Urinary bladder (tissue), 4 donors: Measurements from ENCODE around the gene ADRA2B. TPM values are rescaled to one million over a fixed set of nuclear protein-coding genes. Genes with fewer than 3 reads are reported as not detected.
A peak's percentile ranks its signal among the peaks of the same experiment; 100 is the strongest.
"Not testable (repeated sequence)": the region's sequence is repeated elsewhere in the genome, so short reads cannot be mapped to it uniquely, and the experiment has no call there.

ENCODE experiments used
- DNase-seq: peaks from one replicate; pipeline ENCODE4 v3.0.0-alpha.2; 2015; ENCODE audit errors: extremely low spot score
- H3K27ac ChIP-seq: one replicate; pipeline ENCODE4 v1.5.1; 2013; ENCODE audit warnings: low read depth, mild to moderate bottlenecking, moderate library complexity
- H3K36me3 ChIP-seq: one replicate; pipeline ENCODE4 v1.6.1; 2013; ENCODE audit warnings: mild to moderate bottlenecking, moderate library complexity; ENCODE audit not compliant: insufficient read depth
- H3K4me1 ChIP-seq: one replicate; pipeline ENCODE4 v1.6.1; 2013; ENCODE audit warnings: mild to moderate bottlenecking, moderate library complexity; ENCODE audit not compliant: insufficient read depth
- H3K4me3 ChIP-seq: one replicate; pipeline ENCODE4 v1.5.1; 2013; ENCODE audit warnings: low read depth, low read length
- WGBS: extraction: QIAGEN DNeasy Blood & Tissue Kit; methylation state at CpG from one replicate; pipeline ENCODE4 v1.1.7; 2013; 5-methylcytosine and 5-hydroxymethylcytosine counted together
- polyA plus RNA-seq: library from polyadenylated mRNA; stranded (reverse); fragments of 200-250 nt; gene quantifications from one replicate; pipeline ENCODE4 v1.2.3, GENCODE V29; 2013
- total RNA-seq: library from RNA; depleted of rRNA; stranded (reverse); fragments of >200 nt; gene quantifications from one replicate; pipeline ENCODE4 v1.2.3, GENCODE V29; 2014
- donor health status: healthy with polysubstance abuse.
- donor health status: healthy.

ADRA2B gene
- total and polyA plus RNA-seq, 2 donors = 1.2 to 1.6 TPM

DNA sequence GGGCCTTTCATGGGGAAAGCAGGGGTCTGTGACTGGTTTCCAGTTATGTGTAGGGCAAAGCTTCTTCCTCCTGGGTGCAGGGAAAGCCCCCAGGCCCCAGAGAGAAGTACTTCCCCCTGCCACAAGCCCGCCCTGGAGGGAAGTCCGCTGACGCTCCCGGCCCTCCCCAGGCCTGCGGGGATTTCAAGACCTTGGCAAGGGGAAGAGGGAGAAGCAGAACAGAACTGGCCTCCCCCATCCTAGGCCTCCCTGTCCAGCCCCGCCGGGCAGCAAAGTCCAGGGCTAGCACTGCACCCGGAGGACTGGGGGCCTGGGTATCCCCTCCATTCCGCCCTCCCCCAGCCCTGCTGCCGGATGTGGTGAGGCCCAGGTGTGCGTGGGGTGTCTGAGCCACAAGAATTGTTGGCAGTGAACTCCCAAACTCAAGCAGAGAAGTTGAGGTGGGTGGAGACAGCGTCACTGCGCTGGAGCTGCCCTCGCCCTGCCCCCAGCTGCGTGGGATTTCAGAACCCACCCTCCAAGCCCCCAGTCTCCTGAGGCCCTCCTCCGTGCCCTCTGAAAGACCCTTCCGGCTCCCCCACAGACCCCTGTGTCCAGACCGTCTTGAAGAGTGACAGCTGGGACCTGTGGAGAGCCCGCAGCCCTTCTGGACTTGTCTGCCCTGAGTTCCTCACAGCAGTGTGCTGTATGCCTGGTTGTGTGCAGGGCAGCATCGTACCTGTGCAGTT, 29.9 kb upstream of the ADRA2B start:
- Histone ChIP-seq H3K36me3 (no peaks in the 10 kb centered on the region), H3K27ac (peak overlapping the region; percentile 71), H3K4me1 (no peaks in the 10 kb centered on the region), H3K4me3 (no peak overlapping the region)
- 58% methylated on average over 20 of the region's 20 CpGs for WGBS
- DNase-seq = peak; percentile 55

DNA sequence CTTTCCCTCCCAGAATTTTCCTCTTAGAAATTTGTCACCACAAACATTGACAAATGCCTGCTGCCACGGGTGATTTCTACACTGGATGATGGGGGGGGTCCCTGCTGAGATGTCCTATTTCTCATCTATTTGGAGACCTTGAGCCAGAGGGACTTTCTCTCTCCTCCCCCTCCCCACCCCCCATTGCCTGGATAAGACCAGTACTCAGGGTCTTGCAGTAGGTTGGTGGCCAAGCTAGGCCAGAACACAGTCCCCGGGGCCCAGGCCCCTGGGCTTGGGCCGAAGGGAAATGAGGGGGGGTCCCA, 29.4 kb upstream of the ADRA2B start:
- Histone ChIP-seq H3K4me3 (peak overlapping the region; percentile 61), H3K36me3 (no peaks in the 10 kb centered on the region), H3K4me1 (no peaks in the 10 kb centered on the region), H3K27ac (peak overlapping the region; percentile 71)
- DNase-seq = no peak
- 52% methylated on average over 3 of the region's 3 CpGs for WGBS

DNA sequence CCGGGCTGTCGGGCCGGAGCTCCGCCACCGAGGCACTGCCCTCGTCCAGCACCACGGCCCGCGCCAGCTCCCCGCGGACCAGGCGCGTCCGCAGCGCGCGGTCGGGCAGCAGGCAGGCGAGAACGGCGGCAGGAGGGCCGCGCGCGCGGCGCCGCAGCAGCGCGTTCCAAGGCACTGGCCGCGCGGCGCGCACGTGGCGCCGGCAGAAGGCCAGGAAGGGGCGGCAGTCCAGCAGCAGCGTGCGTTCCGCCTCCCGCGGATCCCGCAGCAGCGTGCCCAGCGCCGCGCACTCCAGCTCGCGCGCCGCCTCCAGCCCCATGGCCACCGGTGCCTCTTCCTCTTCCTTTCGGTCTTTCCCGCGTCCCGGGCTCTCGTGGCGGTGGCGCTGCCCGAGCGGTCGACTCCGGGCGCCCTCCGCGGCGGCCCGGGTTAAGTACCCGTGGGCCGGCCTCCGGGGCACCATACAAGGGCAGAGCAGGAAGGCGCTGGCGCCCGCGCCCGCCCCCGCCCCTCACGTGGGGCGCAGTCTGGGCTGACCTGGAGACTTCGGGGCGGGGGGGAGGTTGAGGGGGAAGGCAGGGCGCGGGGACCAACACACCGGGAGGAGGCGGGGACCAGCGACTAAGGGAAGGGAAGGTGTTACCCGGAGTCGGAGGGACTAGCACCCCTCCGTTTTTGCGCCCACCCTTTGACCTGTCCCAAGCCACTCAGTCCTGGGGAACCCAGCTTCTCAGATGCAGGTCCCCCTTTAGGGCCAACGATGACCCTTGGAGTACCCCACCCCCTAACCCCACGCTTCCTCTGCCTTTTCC, 28.9 kb upstream of the ADRA2B start, which contains the start of gene DUSP2:
Gene DUSP2 (minus strand): TSS at position 405 of the 812 bp plus-strand sequence. CDS start 86 bp downstream, at position 319.
- no peak for DNase-seq
- 3% methylated on average over 94 of the region's 94 CpGs for whole genome bisulfite sequencing
- Histone ChIP-seq H3K4me1 (no peaks in the 10 kb centered on the region), H3K36me3 (no peaks in the 10 kb centered on the region), H3K27ac (peak within 1 kb of the TSS; percentile 71), H3K4me3 (peak within 1 kb of the TSS; percentile 61)

DNA sequence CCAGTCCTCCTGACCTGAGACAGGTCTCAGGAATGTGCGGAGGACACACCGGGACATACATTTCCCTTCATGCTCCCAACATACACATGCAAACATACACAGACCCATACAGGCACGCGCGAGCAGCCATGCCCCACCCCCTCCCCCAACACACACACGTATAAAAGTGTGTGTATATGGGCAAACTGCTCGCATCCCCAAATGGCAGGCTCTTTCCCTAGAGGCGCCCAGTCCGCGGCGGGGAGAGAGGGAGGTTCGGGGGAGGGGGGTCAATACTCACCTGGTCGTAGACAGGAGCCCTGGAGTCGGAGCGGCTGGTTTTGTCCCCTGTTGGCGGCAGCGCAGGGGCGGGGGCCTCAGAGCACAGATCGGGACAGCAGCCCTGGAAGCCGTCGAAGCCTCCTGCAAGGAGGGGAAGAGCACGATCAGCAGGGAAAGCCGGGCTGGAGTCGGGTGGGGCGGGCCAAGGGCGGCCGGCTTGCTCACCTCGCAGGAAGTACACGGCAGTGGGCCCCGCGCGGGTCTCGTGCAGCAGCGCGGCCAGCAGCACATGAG, 28.2 kb upstream of the ADRA2B start:
- Histone ChIP-seq H3K4me1 (no peaks in the 10 kb centered on the region), H3K4me3 (peak overlapping the region; percentile 61), H3K27ac (no peak overlapping the region), H3K36me3 (no peaks in the 10 kb centered on the region)
- 8% methylated on average over 35 of the region's 35 CpGs for WGBS
- DNase-seq = no peak

GRCh38 chr2:96143848-96144480, 27.6 kb upstream of the ADRA2B start:
- no peak overlapping the region for H3K27ac ChIP-seq
- no peak for DNase-seq
- no peaks in the 10 kb centered on the region for H3K4me1 ChIP-seq
- H3K4me3 ChIP-seq = peak overlapping the region; percentile 61
- 82% methylated on average over 23 of the region's 23 CpGs for WGBS
- H3K36me3 ChIP-seq = no peaks in the 10 kb centered on the region

- Histone ChIP-seq H3K27ac (no peak overlapping the region), H3K36me3 (no peaks in the 10 kb centered on the region), H3K4me3 (peak overlapping the region; percentile 61), H3K4me1 (no peaks in the 10 kb centered on the region)
- no peak for DNase-seq
- 83% methylated on average over 10 of the region's 10 CpGs for WGBS
Observed at GRCh38 chr2:96143231-96143847, 27.0 kb upstream of the ADRA2B start.

GRCh38 chr2:96142217-96143113, 26.1 kb upstream of the ADRA2B start:
- no peaks in the 10 kb centered on the region for H3K36me3 ChIP-seq
- 84% methylated on average over 26 of the region's 26 CpGs for WGBS
- no peak for DNase-seq

DNA sequence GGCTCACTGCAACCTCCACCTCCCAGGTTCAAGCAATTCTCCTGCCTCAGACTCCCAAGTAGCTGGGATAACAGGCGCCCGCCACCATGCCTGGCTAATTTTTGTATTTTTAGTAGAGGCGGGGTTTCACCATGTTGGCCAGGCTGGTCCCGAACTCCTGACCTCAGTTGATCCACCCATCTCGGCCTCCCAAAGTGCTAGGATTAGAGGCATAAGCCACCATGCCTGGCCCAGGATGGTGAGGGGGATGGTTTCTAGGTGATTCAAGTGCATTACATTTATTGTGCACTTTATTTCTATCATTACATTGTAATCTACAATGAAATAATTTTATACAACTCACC, 25.2 kb upstream of the ADRA2B start:
- not testable (repeated sequence) for H3K4me1 ChIP-seq, H3K36me3 ChIP-seq, H3K27ac ChIP-seq, DNase-seq, H3K4me3 ChIP-seq
- WGBS = 86% methylated on average over 5 of the region's 5 CpGs

More at GRCh38 chr2:96142217-96143113, 26.1 kb upstream of the ADRA2B start:
- Histone ChIP-seq H3K4me3 (no peak overlapping the region), H3K4me1 (no peaks in the 10 kb centered on the region), H3K27ac (no peak overlapping the region)

GRCh38 chr2:96140941-96141623, 24.7 kb upstream of the ADRA2B start:
- WGBS = 92% methylated on average over 13 of the region's 13 CpGs
- Histone ChIP-seq H3K4me3 (no peak overlapping the region), H3K27ac (no peak overlapping the region), H3K36me3 (no peaks in the 10 kb centered on the region), H3K4me1 (no peaks in the 10 kb centered on the region)
- DNase-seq = no peak

DNA sequence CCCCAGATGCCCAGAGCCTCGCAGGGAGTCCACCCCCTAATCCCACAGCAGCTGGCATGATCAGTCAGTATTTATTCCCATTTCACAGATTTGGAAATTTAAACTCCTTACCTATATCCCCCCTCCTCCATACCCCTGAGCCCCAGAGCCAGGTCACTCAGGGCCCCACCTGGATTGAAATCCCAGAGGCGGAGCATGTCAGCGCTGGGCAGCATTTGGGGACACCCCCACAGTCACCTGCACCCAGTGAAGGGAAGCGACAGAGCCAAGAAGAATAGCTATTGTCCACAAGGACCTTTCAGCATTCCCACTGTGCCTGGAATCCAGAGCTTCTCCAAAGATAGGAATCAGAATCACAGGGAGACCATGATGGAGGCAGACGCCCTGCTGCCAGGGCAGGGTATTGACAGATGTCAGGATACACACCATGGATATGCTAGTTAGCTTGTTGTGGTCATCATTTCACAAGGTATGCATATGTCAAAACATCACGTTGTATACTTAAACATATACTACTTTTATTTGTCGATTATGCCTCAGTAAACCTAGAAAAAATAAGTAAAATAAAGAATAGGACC, 22.9 kb upstream of the ADRA2B start:
- 85% methylated on average over 7 of the region's 7 CpGs for WGBS
- H3K36me3 ChIP-seq = no peaks in the 10 kb centered on the region
- H3K27ac ChIP-seq = no peak overlapping the region
- H3K4me3 ChIP-seq = no peak overlapping the region
- no peaks in the 10 kb centered on the region for H3K4me1 ChIP-seq
- no peak for DNase-seq

- H3K4me3 ChIP-seq = no peak within 1 kb of the TSS
- peak; percentile 60 for DNase-seq
- 13% methylated on average over 17 of the region's 17 CpGs for WGBS
- H3K36me3 ChIP-seq = no peaks in the 10 kb centered on the region
- H3K4me1 ChIP-seq = no peaks in the 10 kb centered on the region
- H3K27ac ChIP-seq = no peak within 1 kb of the TSS
Observed at GRCh38 chr2:96138179-96139145, 22.1 kb upstream of the ADRA2B start, which contains the start of gene ASTL. Gene ASTL, minus strand, starts transcription at chr2:96138502. Its CDS starts 66 bp downstream, at chr2:96138436.
